DND-41 (cell line): Measurements from ENCODE around the gene BLZF1.
A peak's percentile ranks its signal among the peaks of the same experiment; 100 is the strongest.

ENCODE experiments used
- ATAC-seq: fragments of 200-7000 bp; cut with Tn5 transposase; 3 replicates; pipeline ENCODE4 v1.9.1; 2021; ENCODE audit warnings: low read depth; ENCODE audit not compliant: insufficient read depth
- DNase-seq: peaks from one replicate; pipeline ENCODE4 v3.0.0-alpha.2; 2020
- H2AFZ ChIP-seq: 2 replicates; pipeline ENCODE4 v1.6.0; 2012; ENCODE audit warnings: low read depth, low read length
- H3K27ac ChIP-seq: 2 replicates; pipeline ENCODE4 v1.5.1; 2012; ENCODE audit warnings: low read length, inconsistent platforms
- H3K27me3 ChIP-seq: fragments of 200-600 bp; sonication (generic); 2 replicates; pipeline ENCODE4 v1.6.0; 2012; ENCODE audit warnings: low read length, mild to moderate bottlenecking, inconsistent platforms; ENCODE audit not compliant: insufficient read depth, poor library complexity
- H3K36me3 ChIP-seq: 2 replicates; pipeline ENCODE4 v1.5.1; 2012; ENCODE audit warnings: low read length, inconsistent platforms; ENCODE audit not compliant: insufficient read depth
- H3K4me1 ChIP-seq: 2 replicates; pipeline ENCODE4 v1.5.1; 2012; ENCODE audit warnings: mild to moderate bottlenecking, low read length; ENCODE audit not compliant: insufficient read depth
- H3K4me2 ChIP-seq: 2 replicates; pipeline ENCODE4 v1.6.0; 2012; ENCODE audit warnings: mild to moderate bottlenecking, moderate library complexity, low read length, inconsistent platforms; ENCODE audit not compliant: insufficient read depth
- H3K4me3 ChIP-seq, 2 experiments: fragments of 200-600 bp in 1 of 2; shearing (Covaris generic) in 1 of 2; 2 replicates each; pipeline ENCODE4 v1.5.1; 2012 to 2016; ENCODE audit warnings: inconsistent platforms in 2 of 2, low read length in 2 of 2, mild to moderate bottlenecking in 2 of 2, low read depth in 1 of 2, moderate library complexity in 1 of 2
- H3K79me2 ChIP-seq: 2 replicates; pipeline ENCODE4 v1.6.0; 2012; ENCODE audit warnings: low read length, inconsistent platforms; ENCODE audit not compliant: insufficient read depth
- H3K9ac ChIP-seq: 2 replicates; pipeline ENCODE4 v1.6.0; 2012; ENCODE audit warnings: low read depth, mild to moderate bottlenecking, inconsistent platforms, low read length, moderate library complexity
- H3K9me3 ChIP-seq: 2 replicates; pipeline ENCODE4 v1.5.1; 2012; ENCODE audit warnings: low read length, moderate library complexity, mild to moderate bottlenecking, inconsistent platforms; ENCODE audit not compliant: insufficient read depth, severe bottlenecking
- H4K20me1 ChIP-seq: 2 replicates; pipeline ENCODE4 v1.6.0; 2012; ENCODE audit warnings: low read length; ENCODE audit not compliant: insufficient read depth
- CTCF ChIP-seq: IDR thresholded peaks from 2 replicates; pipeline ENCODE4 v1.5.1; 2012; ENCODE audit warnings: borderline replicate concordance, low read length, moderate library complexity, mild to moderate bottlenecking; ENCODE audit not compliant: poor library complexity, severe bottlenecking; ENCODE audit errors: extremely low read depth
- EZH2 ChIP-seq: IDR thresholded peaks from 3 replicates; pipeline ENCODE4 v1.6.1; 2012; ENCODE audit warnings: borderline replicate concordance, low read depth, mild to moderate bottlenecking, moderate library complexity, low read length, inconsistent platforms; ENCODE audit not compliant: severe bottlenecking

The BLZF1 gene

GRCh38 chr1:169367686-169368405 lies at the start of gene BLZF1, which contains the start of gene NME7:
TSS of gene BLZF1 (plus strand) at chr1:169368195. CDS start at chr1:169369523, 1,328 bp downstream.
TSS of gene NME7 (minus strand) at chr1:169367797. CDS start at chr1:169367710, 87 bp downstream.
- TF ChIP-seq CTCF (no peak), EZH2 (no peak)
- H3K4me2 ChIP-seq, result peak within 1 kb of the TSS; percentile 68
- peaks cover 20% of the 10 kb centered on the region for H3K36me3 ChIP-seq
- DNase-seq (peak; percentile 98), ATAC-seq (peak; percentile 96)
- peaks cover 8% of the 10 kb centered on the region for H3K9me3 ChIP-seq
- peak within 1 kb of the TSS; percentile 94 for H2AFZ ChIP-seq
- H3K9ac ChIP-seq, result peak within 1 kb of the TSS; percentile 63
- H4K20me1 ChIP-seq, result no peaks in the 10 kb centered on the region
- peaks cover 39% of the 10 kb centered on the region for H3K79me2 ChIP-seq
- H3K4me3 ChIP-seq, result peak within 1 kb of the TSS; percentile 60 to 86
- H3K27me3 ChIP-seq, result no peaks in the 10 kb centered on the region
- peaks cover 42% of the 10 kb centered on the region for H3K4me1 ChIP-seq
- H3K27ac ChIP-seq, result peak within 1 kb of the TSS; percentile 88

GRCh38 chr1:169318536-169319244 lies 49.3 kb upstream of the BLZF1 start:
- Histone ChIP-seq H3K9me3 (no peaks in the 10 kb centered on the region), H3K9ac (no peak overlapping the region), H3K27ac (no peak overlapping the region), H3K4me3 (no peak overlapping the region), H3K4me1 (no peaks in the 10 kb centered on the region), H4K20me1 (no peaks in the 10 kb centered on the region), H3K36me3 (no peaks in the 10 kb centered on the region), H3K27me3 (no peaks in the 10 kb centered on the region), H3K4me2 (no peak overlapping the region), H2AFZ (no peak overlapping the region), H3K79me2 (no peaks in the 10 kb centered on the region)
- no peak for DNase-seq
- no peak for ATAC-seq
- no peak for TF ChIP-seq CTCF
- TF ChIP-seq EZH2, result no peak

GRCh38 chr1:169321539-169321938 lies 46.5 kb upstream of the BLZF1 start:
- TF ChIP-seq EZH2 (no peak), CTCF (no peak)
- Histone ChIP-seq H3K79me2 (no peaks in the 10 kb centered on the region), H3K4me2 (no peak overlapping the region), H3K27me3 (no peaks in the 10 kb centered on the region), H3K9ac (no peak overlapping the region), H3K4me1 (no peaks in the 10 kb centered on the region), H3K9me3 (no peaks in the 10 kb centered on the region), H3K36me3 (no peaks in the 10 kb centered on the region), H3K4me3 (no peak overlapping the region), H3K27ac (no peak overlapping the region), H2AFZ (no peak overlapping the region), H4K20me1 (no peaks in the 10 kb centered on the region)
- DNase-seq (no peak), ATAC-seq (no peak)
